GM20431 (cell line): ENCODE data around the gene S100A2.

Experiments used
- in situ Hi-C: fragments of 300-500 bp; cut with MseI, MboI; formaldehyde crosslinking; loops from one replicate; pipeline ENCODE4 v1.15.0; 2020; ENCODE audit warnings: low sequenced_read_pairs; ENCODE audit not compliant: unreplicated experiment

S100A2 gene

DNA sequence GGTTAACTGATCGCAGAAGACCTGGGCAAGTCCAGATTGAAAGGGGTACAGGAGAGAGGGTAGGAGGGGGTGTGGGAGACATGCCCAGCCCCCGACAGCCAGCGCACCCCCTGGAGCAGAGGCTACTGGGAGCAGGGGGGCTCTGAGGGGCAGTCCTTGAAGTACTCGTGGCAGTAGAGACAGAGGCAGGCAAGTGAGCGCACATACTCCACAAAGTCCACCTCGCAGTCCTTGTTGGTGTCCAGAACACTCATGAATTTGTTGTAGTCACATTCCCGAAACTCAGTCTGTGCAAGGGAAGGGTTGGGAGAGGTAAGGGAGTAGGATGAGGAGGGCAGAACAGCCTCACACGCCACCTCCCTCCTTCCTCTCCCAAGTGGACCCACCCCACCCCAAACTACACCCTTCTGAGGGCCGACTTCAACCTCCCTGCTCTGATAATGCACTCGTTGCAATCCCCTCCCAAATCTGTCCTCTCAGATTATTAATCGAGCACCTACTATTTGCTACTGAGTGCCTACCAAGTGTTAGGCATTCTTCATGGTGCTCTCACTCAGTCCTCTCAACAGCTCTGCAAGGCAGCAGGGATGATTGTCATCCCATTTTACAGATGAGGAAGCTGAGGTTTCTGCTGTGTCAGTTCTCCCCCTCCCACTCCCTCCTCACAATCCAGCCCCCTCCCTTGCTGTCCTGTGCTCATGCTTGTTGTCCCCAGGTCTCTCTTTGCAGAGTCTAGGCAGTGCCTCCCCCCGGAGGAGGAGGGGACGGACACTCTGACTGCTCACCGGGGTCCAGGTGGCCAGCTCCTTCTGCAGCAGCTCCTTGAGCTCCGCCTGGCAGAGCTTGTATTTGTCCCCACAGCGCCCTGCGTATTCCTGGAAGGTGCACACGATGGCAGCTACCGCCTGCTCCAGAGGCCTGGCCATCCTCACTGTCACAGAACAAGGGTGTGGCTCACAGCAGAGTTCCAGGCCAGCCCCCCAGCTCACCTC, 17.8 kb downstream of the S100A2 start:
- in situ Hi-C loops: no loop called here

DNA sequence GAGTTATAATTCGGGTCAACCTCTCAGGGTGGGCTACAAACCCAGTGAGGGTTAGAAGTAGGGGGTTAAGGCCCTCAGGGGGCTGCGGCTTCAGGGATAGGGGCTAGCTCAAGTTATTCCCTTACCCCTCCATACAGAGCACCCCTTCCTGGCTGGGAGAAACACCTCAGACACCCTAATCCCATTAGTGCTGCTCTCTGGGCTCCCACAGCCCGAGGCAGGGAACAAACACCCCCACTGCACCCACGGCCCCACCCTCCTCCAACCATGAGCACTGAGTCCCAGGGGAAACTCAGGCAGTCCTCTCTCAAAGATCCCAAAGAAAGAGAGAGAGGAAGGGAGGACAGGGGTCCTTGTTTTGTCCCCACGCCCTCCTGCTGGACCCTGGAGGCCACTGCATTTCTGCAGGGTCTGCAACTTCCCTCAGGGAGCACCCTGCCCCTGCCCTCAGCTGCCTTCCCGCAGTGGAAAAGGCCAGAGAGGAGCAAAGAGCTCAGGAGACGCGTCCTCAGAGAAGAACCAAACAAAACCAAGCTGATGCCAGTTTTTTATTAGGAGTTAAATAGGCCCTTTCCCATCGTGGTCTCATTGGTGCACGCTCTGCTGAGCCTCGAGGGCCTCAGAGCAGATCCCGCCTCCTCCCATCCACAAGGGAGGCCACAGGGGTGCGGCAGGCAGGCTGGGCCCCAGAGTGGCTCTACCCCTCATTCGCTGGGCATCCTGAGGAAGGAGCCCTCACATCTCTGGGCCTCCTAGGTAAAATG, 18.7 kb downstream of the S100A2 start:
- in situ Hi-C loops: no loop called here

- in situ Hi-C loops: no loop called here
These were observed 19.3 kb downstream of the S100A2 start for GRCh38 chr1:153546371-153546770.

- in situ Hi-C loops: no loop called here
These were observed 20.3 kb downstream of the S100A2 start, which contains the start of gene S100A4 for GRCh38 chr1:153545067-153546055. Gene S100A4, minus strand, starts transcription at chr1:153545806. Its CDS starts 1,012 bp downstream, at chr1:153544794.

GRCh38 chr1:153544453-153545066, 21.1 kb downstream of the S100A2 start:
- in situ Hi-C loops: no loop called here

DNA sequence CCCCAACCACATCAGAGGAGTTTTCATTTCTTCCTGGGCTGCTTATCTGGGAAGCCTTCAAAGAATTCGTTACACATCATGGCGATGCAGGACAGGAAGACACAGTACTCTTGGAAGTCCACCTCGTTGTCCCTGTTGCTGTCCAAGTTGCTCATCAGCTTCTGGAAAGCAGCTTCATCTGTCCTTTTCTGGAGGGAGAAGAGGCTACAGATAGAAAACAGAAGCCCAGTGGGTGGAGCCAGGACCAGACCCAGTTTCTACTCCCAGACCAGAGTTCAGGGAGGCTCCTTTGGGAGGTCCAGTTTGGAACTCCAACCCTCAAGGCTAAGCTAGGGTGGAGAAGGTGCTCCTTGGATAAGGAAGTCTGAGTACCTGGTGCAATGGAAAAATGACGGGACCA, 21.9 kb downstream of the S100A2 start:
- in situ Hi-C loops: no loop called here

GRCh38 chr1:153542956-153543711, 22.5 kb downstream of the S100A2 start:
- in situ Hi-C loops: no loop called here

DNA sequence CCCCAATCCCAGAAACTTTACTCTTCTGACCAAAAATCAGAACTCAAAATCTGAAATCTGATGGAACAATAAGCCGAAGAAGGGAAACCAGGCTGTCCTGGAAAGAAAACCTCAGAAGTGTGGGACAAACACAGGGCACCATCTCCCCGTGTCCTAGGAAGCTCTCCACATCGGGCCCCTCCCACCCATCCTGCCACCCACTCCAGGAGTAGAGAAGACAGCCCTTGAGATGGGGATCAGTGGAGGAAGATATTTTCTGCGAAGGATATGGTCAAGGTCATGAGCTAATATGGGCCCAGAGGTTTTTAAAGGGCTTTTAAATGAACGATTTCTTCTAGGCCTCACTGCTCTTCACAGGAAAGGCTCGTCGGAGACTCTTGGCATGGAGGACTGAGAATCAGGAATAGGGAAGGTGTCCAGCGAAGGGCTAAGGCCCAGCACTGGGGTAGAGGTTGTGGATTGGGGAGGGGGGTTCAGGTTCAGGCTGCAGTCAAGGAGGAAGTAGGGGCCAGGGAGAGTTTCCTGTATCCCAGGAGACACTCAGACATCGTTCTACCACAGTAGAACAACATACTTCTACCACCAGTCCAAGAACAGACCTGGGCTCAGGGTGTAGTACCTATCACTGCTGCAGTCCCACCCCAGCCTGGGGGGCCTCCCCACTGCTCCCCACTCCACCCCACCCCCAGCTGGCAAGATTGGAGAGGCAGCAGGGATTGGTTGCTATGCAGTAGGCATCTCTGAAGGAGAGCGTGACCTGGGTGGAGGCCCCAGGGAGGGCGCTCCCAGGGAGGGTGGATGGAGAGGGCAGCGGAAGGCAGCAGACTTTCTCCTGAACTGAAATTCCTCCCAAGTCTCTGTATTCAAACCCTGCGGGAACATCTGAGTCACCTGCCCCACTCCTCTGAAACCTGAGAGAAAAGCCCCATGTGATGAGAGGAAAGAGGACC, 23.7 kb downstream of the S100A2 start:
- in situ Hi-C loops: no loop called here

- in situ Hi-C loops: no loop called here
These were observed 25.0 kb downstream of the S100A2 start, which contains the start of gene S100A5 for GRCh38 chr1:153540394-153541361. Gene S100A5, minus strand, starts transcription at chr1:153540934. Its CDS starts 743 bp downstream, at chr1:153540191.

- in situ Hi-C loops: no loop called here
These were observed 26.1 kb downstream of the S100A2 start for GRCh38 chr1:153539395-153540093.

GRCh38 chr1:153538315-153538821, 27.3 kb downstream of the S100A2 start:
- in situ Hi-C loops: no loop called here

DNA sequence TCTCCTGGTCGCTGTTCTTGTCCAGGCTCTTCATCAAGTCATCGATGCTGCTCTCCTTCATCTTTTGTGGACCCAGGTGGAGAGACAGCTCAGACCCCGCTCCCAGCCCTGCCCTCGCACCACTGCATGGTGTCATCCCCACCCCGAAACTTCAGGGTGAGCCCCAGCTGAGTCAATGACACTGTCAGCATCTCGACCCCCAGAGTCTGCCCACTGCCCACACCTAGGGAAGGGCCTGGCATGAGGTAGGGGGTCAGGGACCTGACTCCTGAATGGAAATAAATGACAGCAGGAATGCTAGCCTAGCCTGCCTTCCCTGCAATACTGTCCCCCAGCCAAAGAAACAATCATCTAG, 28.3 kb downstream of the S100A2 start:
- in situ Hi-C loops: no loop called here

GRCh38 chr1:153536671-153537375, 28.8 kb downstream of the S100A2 start:
- in situ Hi-C loops: no loop called here

- in situ Hi-C loops: no loop called here
These were observed 29.5 kb downstream of the S100A2 start for GRCh38 chr1:153536012-153536670.
